Stomach (tissue), 4 donors: ENCODE data around the gene BMP7.

Experiments
- CTCF ChIP-seq, 7 experiments: fragments of 450-650 bp in 4 of 7; fragments of 200-600 bp in 3 of 7; sonication (generic) in 3 of 7; IDR thresholded peaks; one replicate each; pipeline ENCODE4 v1.5.1; 2016 to 2019; ENCODE audit warnings: antibody characterized with exemption in 7 of 7, control low read depth in 2 of 7, mild to moderate bottlenecking in 1 of 7
- POLR2A ChIP-seq, 4 donors: fragments of 450-650 bp; IDR thresholded peaks; one replicate each; pipeline ENCODE4 v1.6.1; 2016; ENCODE audit warnings: antibody characterized with exemption in 4 of 4, control low read depth in 2 of 4, mild to moderate bottlenecking in 1 of 4, moderate library complexity in 1 of 4
- POLR2AphosphoS5 ChIP-seq, 3 donors: sonication (generic); formaldehyde crosslinking; IDR thresholded peaks; one replicate each; pipeline ENCODE4 v1.6.1; 2016; ENCODE audit warnings: antibody characterized with exemption in 3 of 3

- TF ChIP-seq CTCF (IDR thresholded peaks at IDR 0.05), result no peak
- no peak for TF ChIP-seq POLR2A (IDR thresholded peaks at IDR 0.05)
- no peak for TF ChIP-seq POLR2AphosphoS5 (IDR thresholded peaks at IDR 0.05)
These were observed 28.9 kb downstream of the BMP7 start for GRCh38 chr20:57237585-57237953.
